NCI-H2227 (cell line): Measurements from ENCODE around the gene TXNDC8.

Experiments used
- DNase-seq: peaks from one replicate; lab custom pipeline; 2025; ENCODE audit not compliant: unreplicated experiment; lab: John Stamatoyannopoulos, UW

TXNDC8 gene

DNA sequence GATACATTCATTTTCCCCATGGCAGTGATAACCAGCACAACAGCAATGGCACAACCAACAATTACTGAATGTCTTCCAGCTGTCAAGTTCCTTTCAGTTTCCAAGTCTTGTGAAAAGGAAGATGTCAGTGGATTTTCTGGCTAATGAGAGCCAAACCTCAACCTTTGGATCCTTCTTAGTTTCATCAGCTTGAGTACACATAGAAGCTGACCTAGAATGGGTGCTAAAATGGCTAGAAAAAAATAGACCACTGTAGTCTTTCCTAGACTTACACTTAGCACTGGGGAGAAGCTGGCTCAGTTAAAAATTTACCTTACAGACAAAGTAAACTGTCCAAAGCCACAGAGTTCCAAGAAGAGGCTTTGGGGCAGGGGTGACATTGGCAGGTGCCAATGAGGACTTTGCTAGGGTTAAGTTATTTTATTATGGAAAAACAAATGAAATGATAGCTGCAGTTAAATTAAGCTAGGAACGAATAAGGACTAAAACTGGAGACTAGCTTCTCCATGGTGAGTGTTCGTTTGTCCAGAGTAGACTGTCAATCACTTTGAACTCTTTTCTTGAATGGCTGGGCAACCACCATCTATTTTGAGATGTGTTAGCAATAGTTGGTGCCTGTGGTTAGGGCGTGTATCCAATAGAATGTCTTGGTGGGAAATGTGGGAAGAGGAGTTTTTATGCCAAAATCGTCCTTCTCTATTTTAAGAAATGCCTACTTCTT, 55.5 kb downstream of the TXNDC8 start:
- no peak for DNase-seq

DNA sequence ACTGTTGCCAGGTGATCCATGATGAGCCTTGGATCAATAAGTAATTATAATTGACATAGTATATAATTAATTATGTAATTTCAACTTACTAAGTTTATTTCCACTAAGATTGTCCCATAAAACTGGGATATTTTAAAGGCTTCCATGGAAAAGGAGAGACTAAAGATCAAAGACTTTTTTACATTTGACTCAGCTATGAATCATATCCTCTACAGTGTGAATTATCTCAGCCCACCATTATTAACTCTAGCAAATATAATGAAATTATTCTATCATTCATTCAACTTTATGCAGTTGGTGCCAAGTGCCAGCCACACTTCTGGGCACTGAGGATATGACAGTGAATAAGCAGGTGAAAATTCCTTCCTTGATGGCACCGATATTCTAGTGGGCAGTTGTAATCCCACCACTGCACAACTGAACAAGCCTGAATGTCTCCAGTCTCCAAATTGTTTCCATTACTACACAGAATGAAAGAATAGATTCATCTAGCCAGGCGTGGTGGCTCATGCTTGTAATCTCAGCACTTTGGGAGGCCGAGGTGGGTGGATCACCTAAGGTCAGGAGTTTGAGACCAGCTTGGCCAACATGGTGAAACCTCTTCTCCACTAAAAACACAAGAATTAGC, 59.5 kb downstream of the TXNDC8 start:
- no peak for DNase-seq

DNA sequence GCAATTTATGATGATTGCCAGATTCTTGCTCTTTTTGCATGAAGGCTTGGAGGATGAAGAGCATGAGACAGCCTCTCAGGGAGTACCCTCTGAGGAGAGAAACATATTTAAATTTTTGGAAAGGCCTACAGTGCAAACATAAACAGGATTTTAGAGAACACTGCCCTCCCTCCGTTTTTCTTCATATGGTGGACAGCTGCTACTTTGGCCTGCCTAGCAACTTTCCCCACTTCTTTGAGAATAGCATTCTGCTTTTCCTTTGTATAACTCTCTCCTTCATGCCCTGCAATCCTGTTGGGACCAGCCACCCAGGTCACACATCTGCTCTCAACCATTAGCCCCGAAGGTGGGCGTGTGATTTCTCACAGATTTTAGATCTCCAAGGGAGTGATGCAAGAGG, 60.9 kb downstream of the TXNDC8 start:
- no peak for DNase-seq

DNA sequence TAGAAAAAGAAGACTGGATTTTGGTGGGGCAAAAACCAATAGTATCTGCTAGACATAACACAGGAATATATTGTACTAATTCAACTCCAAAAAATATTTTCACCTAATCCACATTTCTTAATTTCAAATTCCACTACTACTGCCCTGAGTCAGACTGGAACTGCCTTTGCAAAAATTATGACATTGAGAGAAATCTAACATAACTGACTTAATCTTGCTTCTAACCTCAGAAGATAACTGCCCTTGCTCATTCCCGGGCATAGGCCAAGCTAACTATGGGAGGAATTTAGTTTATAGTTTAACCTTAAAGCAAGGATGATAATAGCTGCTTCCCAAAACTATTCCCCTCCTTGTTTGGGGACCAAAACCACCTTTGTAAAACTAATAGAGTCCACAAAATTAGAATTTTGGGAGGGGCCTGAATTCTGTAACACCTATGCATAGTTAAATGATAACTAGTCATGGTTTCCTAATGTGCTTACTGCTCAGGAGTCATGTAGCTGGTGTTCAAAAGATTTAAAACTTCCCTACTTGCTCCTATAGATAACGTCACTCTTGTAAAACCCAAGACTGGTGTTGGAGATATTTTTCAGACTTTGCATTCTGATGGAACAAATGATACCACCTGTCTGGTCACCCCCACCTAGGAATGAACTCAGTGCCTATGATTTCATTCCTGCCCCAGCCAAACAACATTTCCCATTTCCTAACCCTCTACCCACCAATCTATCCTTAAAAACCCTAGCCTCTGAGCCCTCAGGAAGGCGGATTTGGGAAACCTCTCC, 67.3 kb downstream of the TXNDC8 start:
- no peak for DNase-seq

DNA sequence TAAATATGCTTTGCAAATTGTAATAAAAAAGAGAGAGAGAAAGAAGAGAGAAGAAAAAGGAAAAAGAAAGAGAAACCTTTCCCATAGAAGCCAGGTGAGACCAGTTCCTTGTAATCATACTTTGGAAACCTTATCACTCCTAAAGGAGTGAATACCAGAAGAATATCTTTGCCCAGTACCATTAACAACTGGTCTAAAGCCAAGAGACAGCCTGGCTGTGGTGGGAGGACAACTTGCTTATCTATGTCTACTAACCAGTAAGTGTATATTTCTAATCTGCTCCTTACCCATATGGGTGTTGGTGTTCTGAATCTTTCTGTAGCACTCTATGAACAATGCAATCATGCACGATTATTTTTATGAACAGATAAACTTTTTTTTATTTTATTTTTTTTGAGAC, 70.9 kb downstream of the TXNDC8 start:
- no peak for DNase-seq

DNA sequence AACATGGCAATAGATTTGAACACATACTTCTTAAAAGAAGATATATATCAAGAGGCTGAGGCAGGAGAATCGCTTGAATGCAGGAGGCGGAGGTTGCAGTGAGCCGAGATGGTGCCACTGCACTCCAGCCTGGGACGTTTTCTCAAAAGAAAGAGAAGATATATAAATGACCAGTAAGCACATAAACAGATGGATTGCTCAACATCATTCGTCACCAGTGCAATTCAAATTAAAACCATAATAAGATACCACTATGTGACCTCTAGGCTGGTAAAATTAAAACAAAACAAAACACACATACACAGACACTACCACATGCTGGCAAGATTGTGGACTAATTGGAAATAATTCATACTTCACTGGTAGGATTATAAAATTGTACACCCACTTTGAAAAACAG, 76.0 kb downstream of the TXNDC8 start:
- DNase-seq: no peak

DNA sequence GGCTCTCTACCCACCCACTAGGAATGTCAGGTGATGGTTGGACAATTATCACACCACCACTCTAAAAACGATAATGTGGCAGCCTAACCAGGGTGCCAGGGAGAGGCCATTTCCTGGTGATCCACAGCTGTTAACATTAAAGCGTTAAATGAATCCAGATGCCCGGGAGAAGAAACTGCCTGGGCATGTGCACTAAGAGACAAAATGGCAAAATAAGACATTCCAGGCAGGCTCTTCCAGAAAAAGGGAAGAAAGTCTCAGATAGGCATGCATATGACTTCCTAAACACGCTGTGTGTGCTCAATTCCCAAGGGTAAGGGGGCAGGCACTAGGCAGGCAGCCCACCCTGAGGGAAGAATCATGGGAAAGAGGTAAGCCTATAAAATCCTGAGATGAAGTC, 76.8 kb downstream of the TXNDC8 start:
- no peak for DNase-seq

DNA sequence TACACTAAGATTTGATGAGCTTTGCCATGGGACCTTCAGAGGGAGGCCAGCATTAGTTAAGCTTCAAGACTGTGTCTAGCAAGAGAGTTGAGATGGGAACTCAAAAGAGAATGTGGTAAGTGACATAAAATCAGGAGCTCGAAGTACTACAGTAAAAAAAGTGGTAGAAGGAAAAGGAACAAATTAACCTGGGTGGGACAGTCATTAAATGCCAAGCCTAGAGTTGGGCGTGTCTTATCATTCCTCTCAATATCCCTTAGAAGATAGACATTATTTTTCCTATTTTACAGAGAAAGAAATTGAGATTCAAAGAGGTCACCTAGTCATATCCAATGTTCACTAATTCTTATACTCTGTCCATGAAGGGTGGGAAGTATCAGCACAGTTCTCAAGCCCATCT, 78.1 kb downstream of the TXNDC8 start:
- no peak for DNase-seq

DNA sequence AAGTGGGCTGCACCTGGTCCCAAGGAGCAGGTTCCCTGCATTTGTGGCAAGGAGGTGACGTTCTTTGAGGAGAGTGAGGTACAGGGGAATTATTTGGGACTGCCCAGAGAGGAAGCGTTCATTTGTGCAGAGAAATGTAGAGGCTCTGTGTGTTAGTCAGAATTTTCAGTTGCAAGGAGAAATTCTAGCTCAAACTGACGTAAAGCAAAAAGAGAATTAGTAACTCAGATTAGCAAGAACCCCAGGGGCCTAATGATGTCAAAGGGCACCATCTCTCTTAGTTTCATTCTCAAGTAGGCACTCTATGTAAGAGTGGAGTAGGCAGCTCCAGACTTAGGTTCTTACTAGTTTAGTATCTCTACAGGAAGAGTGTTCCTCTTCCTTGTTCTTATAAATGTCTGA, 79.0 kb downstream of the TXNDC8 start:
- no peak for DNase-seq

DNA sequence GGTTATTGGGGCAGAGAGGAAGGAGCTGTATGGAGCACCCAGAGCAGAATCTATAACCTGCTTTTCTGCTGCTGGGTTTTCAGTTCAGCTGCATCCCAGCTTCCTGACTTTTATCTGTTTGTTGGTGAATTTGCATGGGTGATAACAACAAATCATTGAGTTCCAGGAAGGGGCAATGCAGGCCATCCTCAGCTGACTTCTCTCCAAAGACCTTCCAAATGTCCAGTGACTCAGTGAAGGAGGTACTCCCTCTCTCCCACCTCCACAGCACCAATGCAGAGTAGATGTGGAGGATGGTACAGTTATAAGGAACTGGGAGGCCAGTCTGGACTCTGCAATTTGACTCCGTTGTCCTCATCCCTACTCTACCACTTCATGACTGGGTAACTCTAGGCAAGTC, 79.7 kb downstream of the TXNDC8 start:
- DNase-seq: no peak

DNA sequence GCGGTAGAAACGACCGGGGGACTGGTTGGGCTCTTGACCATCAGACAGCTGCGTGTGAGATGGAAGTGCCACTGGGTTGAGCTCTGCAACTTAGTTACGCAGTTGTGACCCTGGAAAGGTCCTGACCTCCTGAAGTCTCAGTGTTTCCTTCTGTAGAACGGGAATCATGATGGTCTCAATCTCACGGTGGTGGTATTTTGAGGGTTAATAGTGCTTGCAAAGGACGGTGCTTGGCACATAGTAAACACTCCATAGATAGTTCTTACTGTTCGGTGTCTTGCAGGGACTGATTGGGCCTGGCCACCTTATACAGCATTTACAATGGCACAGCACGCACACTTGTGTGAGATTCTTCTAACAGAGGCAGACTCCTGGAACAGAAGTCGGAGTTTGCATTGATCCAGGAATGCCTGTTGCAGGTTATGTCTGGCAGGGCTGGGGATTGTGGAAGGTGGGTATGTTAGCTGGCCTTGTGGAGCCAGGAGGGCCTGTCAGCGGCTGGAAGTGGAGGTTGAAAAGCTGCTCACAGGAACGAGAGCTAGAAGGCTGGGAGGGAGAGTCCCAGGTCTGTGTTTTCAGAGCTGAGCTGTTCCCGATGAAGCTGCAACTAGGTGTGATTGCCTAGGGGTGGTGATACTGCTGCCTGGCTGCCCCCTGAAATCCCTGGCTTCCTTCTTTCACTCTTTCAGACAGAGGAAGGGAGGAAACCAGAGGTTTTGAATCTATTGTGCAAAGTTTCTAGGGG, 80.4 kb downstream of the TXNDC8 start:
- no peak for DNase-seq

DNA sequence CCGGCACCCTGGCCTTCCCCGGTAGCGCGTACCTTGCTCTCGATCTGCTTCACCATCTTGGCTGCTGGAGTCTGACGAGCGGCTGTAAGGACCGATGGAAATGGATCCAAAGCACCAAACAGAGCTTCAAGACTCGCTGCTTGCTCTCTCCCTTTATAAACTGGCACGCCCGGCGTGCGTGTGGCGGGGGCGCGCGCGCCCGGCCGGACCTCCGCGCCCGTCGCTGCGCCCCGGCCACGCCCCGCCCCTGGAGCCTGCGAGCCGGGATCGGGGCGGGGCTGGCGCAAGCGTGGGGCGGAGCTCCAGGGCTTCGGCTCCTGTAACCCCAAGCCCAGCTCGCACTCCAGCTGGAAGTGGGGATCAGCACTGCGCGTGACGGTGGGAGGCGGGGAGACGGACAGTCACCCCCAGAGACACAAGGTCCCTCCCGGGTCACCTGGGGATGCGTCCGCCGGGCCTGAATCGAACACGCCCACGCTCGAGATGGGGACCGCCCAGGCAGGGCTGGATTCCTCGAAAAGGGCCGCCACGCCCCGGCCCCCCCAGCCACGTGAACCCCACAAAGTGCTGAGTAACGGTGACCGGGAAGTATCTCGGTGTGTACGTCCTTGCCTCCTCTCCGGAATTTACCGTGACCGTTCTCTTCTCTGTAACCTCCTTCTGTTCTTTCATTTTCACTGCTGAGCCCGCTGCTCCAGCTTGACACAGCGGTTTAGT, 81.1 kb downstream of the TXNDC8 start, which contains the start of gene TXN:
TSS of gene TXN (minus strand) at position 128 of the 717 bp plus-strand sequence. CDS start at position 56, 72 bp downstream.
- peak; percentile 85 for DNase-seq

DNA sequence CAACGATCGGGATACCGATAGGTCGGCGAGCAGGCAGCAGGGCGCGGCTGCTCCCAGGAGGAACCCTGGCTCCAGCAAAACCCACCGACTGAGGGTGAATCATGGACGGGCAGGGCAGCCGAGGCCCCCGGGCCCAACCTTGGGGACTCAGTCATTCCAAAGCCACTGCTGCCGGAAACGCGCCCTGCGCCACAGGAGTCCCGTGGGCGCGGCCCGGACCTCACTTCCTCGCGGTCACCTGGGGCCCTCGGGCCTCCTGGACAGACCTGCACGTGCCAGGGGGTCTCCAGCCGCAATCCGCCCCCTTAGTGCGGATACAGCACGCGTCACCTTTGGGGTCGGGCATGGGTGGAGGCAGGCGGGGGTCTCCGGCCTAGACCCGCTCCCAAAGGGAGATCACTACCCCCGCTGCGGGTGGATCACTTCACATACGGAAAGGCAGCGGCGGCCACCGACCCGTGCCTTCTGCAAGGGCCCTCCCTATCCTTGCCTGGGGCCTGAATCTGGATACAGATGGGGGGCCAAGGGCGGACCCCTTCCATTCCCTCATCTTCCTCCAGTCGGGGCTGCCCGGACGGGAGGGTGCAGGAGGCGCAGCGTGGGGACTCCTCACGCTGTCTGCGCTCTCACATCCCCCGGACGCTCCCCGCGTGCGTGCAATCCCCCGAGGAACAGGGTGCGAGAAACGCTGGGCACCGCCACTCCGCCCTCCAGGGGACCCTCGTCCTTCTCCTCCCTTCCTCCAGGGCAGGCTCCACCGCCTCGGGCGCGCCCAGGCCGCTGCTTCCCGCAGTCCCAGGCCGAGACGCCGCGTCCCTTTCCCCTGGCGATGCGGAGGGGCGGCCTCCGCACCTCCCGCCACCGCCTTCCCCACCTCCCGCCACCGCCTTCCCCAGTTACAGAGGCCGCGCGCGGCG, 81.9 kb downstream of the TXNDC8 start:
- peak; percentile 37 for DNase-seq

DNA sequence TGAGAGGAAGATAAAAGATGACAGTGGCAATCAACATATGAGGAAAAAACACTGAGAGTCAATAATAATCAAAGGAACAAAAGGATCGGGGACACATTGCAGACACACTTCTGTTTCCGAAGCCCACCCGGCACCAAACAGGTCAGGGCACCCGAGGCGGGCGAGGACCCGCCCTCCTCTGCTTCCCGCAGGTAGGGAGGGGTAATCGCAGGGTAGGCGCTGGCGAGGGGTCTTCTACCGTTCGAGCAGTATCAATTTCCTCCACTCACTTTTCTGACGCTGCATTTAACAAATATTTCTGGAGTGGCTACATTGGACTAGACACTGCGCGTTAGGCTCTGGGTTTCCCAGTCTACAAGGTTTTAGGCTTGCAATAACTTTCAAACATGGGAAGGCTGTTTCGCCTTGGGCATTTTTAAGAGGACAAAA, 82.6 kb downstream of the TXNDC8 start:
- DNase-seq: no peak

DNA sequence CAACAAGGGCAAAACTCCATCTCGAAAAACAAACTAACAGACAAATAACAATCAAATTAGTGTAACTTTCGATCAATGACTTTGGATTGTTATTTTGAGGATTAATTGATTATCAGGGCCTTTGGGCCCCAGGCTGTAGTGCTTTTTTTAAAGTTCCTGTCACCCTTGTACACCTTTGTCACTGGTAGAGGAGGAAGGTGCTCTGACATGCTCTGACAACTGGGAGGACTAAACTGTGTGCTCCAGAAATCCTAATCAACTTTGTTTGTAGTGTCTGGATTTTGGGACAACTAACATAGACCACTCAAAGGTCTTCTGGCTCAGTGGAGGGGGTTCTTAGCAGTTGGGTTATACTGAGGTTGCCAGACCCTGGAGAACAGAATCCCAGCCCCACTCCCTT, 83.2 kb downstream of the TXNDC8 start:
- DNase-seq: no peak
